K562 (cell line): ENCODE data around the gene FCRL3. TPM values are rescaled to one million over a fixed set of nuclear protein-coding genes. Genes with fewer than 3 reads are reported as not detected.

Source experiments
- ATAC-seq: fragments of 200-7000 bp; cut with Tn5 transposase; 3 replicates; pipeline ENCODE4 v1.9.1; 2020; ENCODE audit warnings: moderate library complexity
- Bru-seq: library from RNA; stranded (reverse); fragments of 400-500 nt; gene quantifications from one replicate; lab custom pipeline; 2021; lab: Mats Ljungman, UMichigan
- BruChase-seq, 2 experiments: library from RNA; stranded (reverse); fragments of 400-500 nt; gene quantifications; one replicate each; lab custom pipeline; 2021; lab: Mats Ljungman, UMichigan
- BruUV-seq: library from RNA; stranded (reverse); fragments of 400-500 nt; replicated peaks from 2 replicates; lab custom pipeline; 2021; lab: Mats Ljungman, UMichigan
- CTCF ChIA-PET: fragments of 300-600 bp; formaldehyde crosslinking; extraction: SDS; loops from one replicate; lab custom pipeline; 2021; ENCODE audit warnings: low intra/inter-chr PET ratio; lab: Yijun Ruan, JAX
- POLR2A ChIA-PET: fragments of 300-600, 350-650 bp; sonication (Branson Sonifier 250); formaldehyde crosslinking; extraction: SDS; loops from one replicate; lab custom pipeline; 2021; ENCODE audit warnings: antibody characterized with exemption, inconsistent platforms; lab: Yijun Ruan, JAX
- DNase-seq, 4 experiments: peaks; one replicate each; pipeline versions ENCODE4 v3.0.0 to v3.0.0-alpha.2; 2011 to 2018; ENCODE audit warnings: low spot score in 3 of 4, mixed read lengths in 3 of 4; ENCODE audit errors: extremely low read depth in 1 of 4
- FAIRE-seq: peaks from 2 replicates; lab custom pipeline; 2011; peaks lifted over from hg19 to GRCh38; lab: Jason Lieb, UNC
- H2AFZ ChIP-seq: 2 replicates; pipeline ENCODE4 v1.6.0; 2011; ENCODE audit warnings: low read depth, low read length, control low read depth, inconsistent platforms
- H3K27ac ChIP-seq: fragments of 200-600 bp; 3 replicates; pipeline ENCODE4 v1.8.0; 2011; ENCODE audit warnings: low read depth, mild to moderate bottlenecking, control low read depth, inconsistent platforms, low read length, moderate library complexity, mixed read lengths; ENCODE audit errors: extremely low read depth
- H3K27me3 ChIP-seq, 2 experiments: fragments of 300-600 bp in 1 of 2; 2 replicates in 1 of 2; 3 replicates in 1 of 2; pipeline versions ENCODE4 v1.6.0 to v1.8.0; 2011; ENCODE audit warnings: inconsistent platforms in 2 of 2, low read length in 2 of 2, mild to moderate bottlenecking in 1 of 2, mixed read lengths in 1 of 2, moderate library complexity in 1 of 2; ENCODE audit not compliant: control insufficient read depth in 2 of 2, insufficient read depth in 2 of 2
- H3K36me3 ChIP-seq: fragments of 300-600 bp; 3 replicates; pipeline ENCODE4 v1.8.0; 2011; ENCODE audit warnings: mild to moderate bottlenecking, low read length, inconsistent platforms; ENCODE audit not compliant: control insufficient read depth, insufficient read depth
- H3K4me1 ChIP-seq, 2 experiments: fragments of 200-600 bp in 1 of 2; replicated peaks in 1 of 2; 2 replicates in 1 of 2; 3 replicates in 1 of 2; pipeline versions ENCODE4 v1.5.1 to v1.8.0; 2011; ENCODE audit warnings: inconsistent platforms in 2 of 2, low read length in 2 of 2, mild to moderate bottlenecking in 1 of 2, mixed read lengths in 1 of 2, moderate library complexity in 1 of 2; ENCODE audit not compliant: control insufficient read depth in 2 of 2, insufficient read depth in 2 of 2
- H3K4me2 ChIP-seq: 2 replicates; pipeline ENCODE4 v1.6.1; 2011; ENCODE audit warnings: low read length, control low read depth, inconsistent platforms, mixed read lengths; ENCODE audit not compliant: insufficient read depth
- H3K4me3 ChIP-seq: fragments of 200-600 bp; sonication (generic), shearing (Covaris generic); 2 replicates; pipeline ENCODE4 v1.5.1; 2016; ENCODE audit warnings: control low read depth, inconsistent platforms
- H3K79me2 ChIP-seq: fragments of 200-600 bp; 3 replicates; pipeline ENCODE4 v1.8.0; 2011; ENCODE audit warnings: low read length, inconsistent platforms; ENCODE audit not compliant: control insufficient read depth, insufficient read depth
- H3K9ac ChIP-seq, 2 experiments: 2 replicates each; pipeline versions ENCODE4 v1.6.0 to v1.6.1; 2011; ENCODE audit warnings: low read depth in 2 of 2, low read length in 2 of 2, control low read depth in 1 of 2, inconsistent platforms in 1 of 2, mild to moderate bottlenecking in 1 of 2, mixed read lengths in 1 of 2; ENCODE audit not compliant: insufficient read depth in 1 of 2
- H3K9me1 ChIP-seq: one replicate; pipeline ENCODE4 v1.6.0; 2011; ENCODE audit warnings: inconsistent platforms, mild to moderate bottlenecking, low read length, moderate library complexity; ENCODE audit not compliant: control insufficient read depth, insufficient read depth
- H3K9me3 ChIP-seq: replicated peaks from 2 replicates; pipeline ENCODE4 v1.5.1; 2011; ENCODE audit warnings: low read depth, low read length, inconsistent platforms; ENCODE audit not compliant: control insufficient read depth, insufficient read depth
- H4K20me1 ChIP-seq: replicated peaks from 2 replicates; pipeline ENCODE4 v1.6.1; 2011; ENCODE audit warnings: low read length, inconsistent platforms, mixed read lengths; ENCODE audit not compliant: control insufficient read depth, insufficient read depth
- ATF1 ChIP-seq, 2 experiments: fragments of 450-650 bp in 1 of 2; IDR thresholded peaks; 2 replicates each; pipeline ENCODE4 v1.6.1; 2016; ENCODE audit warnings: missing compliant biosample characterization in 1 of 2, missing genetic modification characterization in 1 of 2
- BACH1 ChIP-seq: fragments of 200-800 bp; sonication (Bioruptor generic); IDR thresholded peaks from 2 replicates; pipeline ENCODE4 v1.6.1; 2016; ENCODE audit warnings: missing genetic modification characterization, missing compliant biosample characterization
- FOXA1 ChIP-seq: fragments of 450-650 bp; IDR thresholded peaks from 2 replicates; pipeline ENCODE4 v1.6.1; 2016; ENCODE audit warnings: mild to moderate bottlenecking, borderline replicate concordance
- GATAD2B ChIP-seq: fragments of 450-650 bp; IDR thresholded peaks from 2 replicates; pipeline ENCODE4 v1.6.1; 2017; ENCODE audit warnings: mild to moderate bottlenecking, borderline replicate concordance
- KLF10 ChIP-seq: fragments of 250-450 bp; sonication (Bioruptor Pico); IDR thresholded peaks from 2 replicates; pipeline ENCODE4 v1.6.1; 2021; ENCODE audit warnings: matching md5 sums
- KLF16 ChIP-seq: IDR thresholded peaks from 2 replicates; pipeline ENCODE4 v1.6.1; 2016; ENCODE audit warnings: antibody characterized with exemption
- MEF2A ChIP-seq: IDR thresholded peaks from 2 replicates; pipeline ENCODE4 v1.6.1; 2011; ENCODE audit warnings: low read depth, mild to moderate bottlenecking, low read length, moderate library complexity; ENCODE audit not compliant: control insufficient read depth
- MTA3 ChIP-seq: fragments of 450-650 bp; formaldehyde crosslinking; IDR thresholded peaks from 2 replicates; pipeline ENCODE4 v1.6.1; 2017; ENCODE audit warnings: mild to moderate bottlenecking, borderline replicate concordance
- XRCC5 ChIP-seq: fragments of 200-400 bp; formaldehyde crosslinking; IDR thresholded peaks from 2 replicates; pipeline ENCODE4 v1.6.1; 2017; ENCODE audit warnings: low read depth, mild to moderate bottlenecking, low read length
- ZFP30 ChIP-seq: fragments of 250-450 bp; sonication (Bioruptor Pico); IDR thresholded peaks from 2 replicates; pipeline ENCODE4 v1.8.0; 2022; ENCODE audit warnings: moderate library complexity, mild to moderate bottlenecking, inconsistent platforms, borderline replicate concordance
- ZNF224 ChIP-seq: sonication (generic); formaldehyde crosslinking; IDR thresholded peaks from 2 replicates; pipeline ENCODE4 v1.8.0; 2022; ENCODE audit warnings: mild to moderate bottlenecking, missing genetic modification reagents
- ZNF274 ChIP-seq: IDR thresholded peaks from 2 replicates; pipeline ENCODE4 v1.6.1; 2011; ENCODE audit warnings: low read depth, mild to moderate bottlenecking, low read length, moderate library complexity, borderline replicate concordance
- whole genome bisulfite sequencing: fragments of 100-300 bp; shearing (Covaris generic); methylation state at CpG from one replicate; pipeline ENCODE4 v1.1.6; 2016; ENCODE audit warnings: low coverage, mixed read lengths; ENCODE audit not compliant: insufficient coverage; ENCODE audit errors: missing lambda C conversion rate; 5-methylcytosine and 5-hydroxymethylcytosine counted together
- in situ Hi-C: fragments of 300-500 bp; cut with MboI; formaldehyde crosslinking; loops from 4 replicates; pipeline ENCODE4 v1.15.0; 2018; ENCODE audit warnings: inconsistent platforms, mixed read lengths
- intact Hi-C: fragments of 100-400 bp; cut with micrococcal nuclease; formaldehyde crosslinking; loops from 2 replicates; pipeline ENCODE4 v1.14.2; 2022
- long read RNA-seq, 3 experiments: library from polyadenylated mRNA in 2 of 3; library from RNA in 1 of 3; unstranded in 2 of 3; stranded (forward) in 1 of 3; transcript quantifications; one replicate each; pipeline ENCODE4 v2.0.0, GENCODE V29; 2019 to 2022
- polyA minus RNA-seq, 3 experiments: library from RNA; depleted of rRNA, polyadenylated mRNA; stranded (reverse); fragments of >200 nt; gene quantifications; 2 replicates each; pipeline ENCODE4 v1.2.3, GENCODE V29; 2011
- polyA plus RNA-seq, 8 experiments: library from polyadenylated mRNA; depleted of rRNA in 4 of 8; stranded (reverse) in 5 of 8; unstranded in 3 of 8; fragments of >200 nt; fragmentation: Nextera tagmentation in 2 of 8; fragmentation: Illumina TruSeq in 1 of 8; extraction: Ambion mirVana in 2 of 8; extraction: Trizol in 1 of 8; gene quantifications; 2 replicates each; pipeline versions ENCODE4 v1.2.1 to v1.2.3, GENCODE V29; 2011 to 2014; ENCODE audit warnings: inconsistent platforms in 1 of 8, missing spikeins in 1 of 8
- total RNA-seq, 7 experiments: library from RNA; depleted of rRNA in 6 of 7; stranded (reverse); fragments of >200 nt in 6 of 7; fragmentation: Illumina TruSeq in 2 of 7; extraction: Trizol in 2 of 7; gene quantifications; 2 replicates each; pipeline versions ENCODE4 v1.2.1 to v1.2.3, GENCODE V29; 2011 to 2021; ENCODE audit warnings: low replicate concordance in 1 of 7

Gene FCRL3, protein sequence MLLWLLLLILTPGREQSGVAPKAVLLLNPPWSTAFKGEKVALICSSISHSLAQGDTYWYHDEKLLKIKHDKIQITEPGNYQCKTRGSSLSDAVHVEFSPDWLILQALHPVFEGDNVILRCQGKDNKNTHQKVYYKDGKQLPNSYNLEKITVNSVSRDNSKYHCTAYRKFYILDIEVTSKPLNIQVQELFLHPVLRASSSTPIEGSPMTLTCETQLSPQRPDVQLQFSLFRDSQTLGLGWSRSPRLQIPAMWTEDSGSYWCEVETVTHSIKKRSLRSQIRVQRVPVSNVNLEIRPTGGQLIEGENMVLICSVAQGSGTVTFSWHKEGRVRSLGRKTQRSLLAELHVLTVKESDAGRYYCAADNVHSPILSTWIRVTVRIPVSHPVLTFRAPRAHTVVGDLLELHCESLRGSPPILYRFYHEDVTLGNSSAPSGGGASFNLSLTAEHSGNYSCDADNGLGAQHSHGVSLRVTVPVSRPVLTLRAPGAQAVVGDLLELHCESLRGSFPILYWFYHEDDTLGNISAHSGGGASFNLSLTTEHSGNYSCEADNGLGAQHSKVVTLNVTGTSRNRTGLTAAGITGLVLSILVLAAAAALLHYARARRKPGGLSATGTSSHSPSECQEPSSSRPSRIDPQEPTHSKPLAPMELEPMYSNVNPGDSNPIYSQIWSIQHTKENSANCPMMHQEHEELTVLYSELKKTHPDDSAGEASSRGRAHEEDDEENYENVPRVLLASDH
- total RNA-seq (2011; cell fraction: chromatin; rRNA removed; ENCODE audit: low replicate concordance) = not detected in 2 replicates
- total RNA-seq (2011; cell fraction: nucleolus; rRNA removed) = not detected in 2 replicates
- total RNA-seq (2011; cell fraction: nucleoplasm; rRNA removed) = not detected in 2 replicates
- total RNA-seq (2014; rRNA removed) (not detected in 2 replicates), total RNA-seq (2014; rRNA removed; fragmentation: Illumina TruSeq; extraction: Trizol) (not detected in 2 replicates), total RNA-seq (2015; rRNA removed; fragmentation: Illumina TruSeq; extraction: Trizol) (not detected in 2 replicates), total RNA-seq (2021) (not detected in 2 replicates), polyA plus RNA-seq (2011; rRNA removed) (not detected in 2 replicates), polyA plus RNA-seq (2014; fragmentation: Illumina TruSeq; extraction: Trizol) (not detected in 2 replicates), polyA plus RNA-seq (2014; fragmentation: Nextera tagmentation; extraction: Ambion mirVana) (not detected), polyA plus RNA-seq (2014; rRNA removed) (not detected in 2 replicates), polyA minus RNA-seq (2011; rRNA and poly(A)+ RNA removed) (not detected in 2 replicates), Bru-seq, nascent RNA (not detected), BruChase-seq, experiment 1, labeled RNA remaining after a 2-hour chase (not detected), BruChase-seq, experiment 2, labeled RNA remaining after a 6-hour chase (percentile 2 among the genes with signal in this experiment)
- polyA plus RNA-seq (2011; cell fraction: cytosol; rRNA removed) = not detected in 2 replicates
- not detected in 2 replicates for polyA plus RNA-seq (2011; cell fraction: nucleus; rRNA removed)
- not detected in 2 replicates for polyA plus RNA-seq (2012)
- polyA minus RNA-seq (2011; cell fraction: cytosol; rRNA and poly(A)+ RNA removed) = not detected in 2 replicates
- not detected in 2 replicates for polyA minus RNA-seq (2011; cell fraction: nucleus; rRNA and poly(A)+ RNA removed)
- long read RNA-seq, experiment 1 = 0 reads
- long read RNA-seq, experiment 2 = 0 reads
- long read RNA-seq, experiment 3 = 0 reads

GRCh38 chr1:157700732-157701131, at the start of gene FCRL3:
Gene FCRL3 (minus strand): TSS chr1:157700769. CDS start chr1:157700489, 280 bp downstream.
- ATAC-seq = no peak
- no peak within 1 kb of the TSS for H3K4me2 ChIP-seq

More at GRCh38 chr1:157700732-157701131, at the start of gene FCRL3:
- Histone ChIP-seq H3K9me1 (no peaks in the 10 kb centered on the region), H3K4me3 (no peak within 1 kb of the TSS), H3K4me1 (no peaks in the 10 kb centered on the region), H4K20me1 (no peaks in the 10 kb centered on the region), H3K27ac (no peak within 1 kb of the TSS), H3K9me3 (no peaks in the 10 kb centered on the region), H3K9ac (no peak within 1 kb of the TSS), H3K36me3 (no peaks in the 10 kb centered on the region), H2AFZ (no peak within 1 kb of the TSS), H3K27me3 (no peaks in the 10 kb centered on the region), H3K79me2 (no peaks in the 10 kb centered on the region)
- ChIA-PET POLR2A (no interaction called here), CTCF (no interaction called here)
- in situ Hi-C loops (no loop called here), intact Hi-C loops (no loop called here)
- WGBS = 3% methylated on average over 4 of the region's 4 CpGs
- no TSS peak for BruUV-seq
- TF ChIP-seq FOXA1 (no peak), ATF1 (CRISPR knock-in tag; IDR thresholded peaks at IDR 0.05) (no peak), ATF1 (tag; IDR thresholded peaks at IDR 0.05) (no peak), KLF16 (no peak), XRCC5 (no peak), MTA3 (no peak), GATAD2B (no peak), ZFP30 (no peak), ZNF224 (no peak), KLF10 (no peak), BACH1 (tag) (no peak), MEF2A (no peak), ZNF274 (no peak)
- FAIRE-seq (no peak), DNase-seq (no peak)
